GM23248 (cell line): ENCODE results near the gene EFHC1. TPM values are rescaled to one million over a fixed set of nuclear protein-coding genes. Genes with fewer than 3 reads are reported as not detected.

Experiments used
- DNase-seq: peaks from one replicate; pipeline ENCODE4 v3.0.0-alpha.2; 2015
- H2AFZ ChIP-seq: fragments of 200-600 bp; sonication (generic); 2 replicates; pipeline ENCODE4 v1.6.1; 2016; ENCODE audit warnings: antibody characterized with exemption
- H3F3A ChIP-seq: fragments of 200-600 bp; sonication (generic); 2 replicates; pipeline ENCODE4 v1.6.1; 2016; ENCODE audit warnings: mild to moderate bottlenecking, antibody characterized with exemption, mixed run types; ENCODE audit not compliant: insufficient read depth
- H3K27ac ChIP-seq: fragments of 200-600 bp; sonication (generic); 2 replicates; pipeline ENCODE4 v1.5.1; 2016; ENCODE audit warnings: mild to moderate bottlenecking
- H3K27me3 ChIP-seq: fragments of 200-600 bp; sonication (generic); replicated peaks from 2 replicates; pipeline ENCODE4 v1.6.1; 2016; ENCODE audit warnings: mild to moderate bottlenecking; ENCODE audit not compliant: insufficient read depth
- H3K36me3 ChIP-seq: fragments of 200-600 bp; sonication (generic); 2 replicates; pipeline ENCODE4 v1.6.1; 2016; ENCODE audit warnings: low read depth, mild to moderate bottlenecking
- H3K4me1 ChIP-seq: fragments of 200-600 bp; sonication (generic); 2 replicates; pipeline ENCODE4 v1.6.1; 2016; ENCODE audit warnings: mild to moderate bottlenecking; ENCODE audit not compliant: insufficient read depth
- H3K4me2 ChIP-seq: fragments of 200-600 bp; sonication (generic); one replicate; pipeline ENCODE4 v1.6.1; 2016; ENCODE audit warnings: mild to moderate bottlenecking; ENCODE audit not compliant: unreplicated experiment
- H3K4me3 ChIP-seq: fragments of 200-600 bp; sonication (generic); 2 replicates; pipeline ENCODE4 v1.5.1; 2016; ENCODE audit warnings: mild to moderate bottlenecking
- H3K79me2 ChIP-seq: fragments of 200-600 bp; sonication (generic); 2 replicates; pipeline ENCODE4 v1.6.1; 2016; ENCODE audit warnings: mild to moderate bottlenecking; ENCODE audit not compliant: insufficient read depth
- H3K9ac ChIP-seq: fragments of 200-600 bp; sonication (generic); 2 replicates; pipeline ENCODE4 v1.6.1; 2016; ENCODE audit warnings: mild to moderate bottlenecking
- H3K9me2 ChIP-seq: fragments of 200-600 bp; sonication (generic); 2 replicates; pipeline ENCODE4 v1.6.1; 2016; ENCODE audit warnings: mixed run types, mild to moderate bottlenecking, moderate library complexity; ENCODE audit not compliant: insufficient read depth
- H3K9me3 ChIP-seq: fragments of 200-600 bp; sonication (generic); one replicate; pipeline ENCODE4 v1.6.1; 2017; ENCODE audit warnings: low read depth
- H4K20me1 ChIP-seq: fragments of 200-600 bp; sonication (generic); 2 replicates; pipeline ENCODE4 v1.6.0; 2016; ENCODE audit not compliant: insufficient read depth
- EZH2 ChIP-seq: fragments of 200-600 bp; sonication (generic); IDR thresholded peaks from 2 replicates; pipeline ENCODE4 v1.6.1; 2018; ENCODE audit warnings: antibody characterized with exemption, mild to moderate bottlenecking; ENCODE audit not compliant: insufficient read depth, poor library complexity, severe bottlenecking
- EZH2phosphoT487 ChIP-seq: fragments of 200-600 bp; sonication (generic); IDR thresholded peaks from 2 replicates; pipeline ENCODE4 v1.6.1; 2018; ENCODE audit warnings: antibody characterized with exemption, moderate library complexity, mild to moderate bottlenecking, low read depth; ENCODE audit not compliant: insufficient read depth
- WGBS, 2 experiments: methylation state at CpG; one replicate each; pipeline ENCODE4 v1.1.6; 2015 to 2017; ENCODE audit warnings: low lambda C conversion rate in 2 of 2, low coverage in 1 of 2; ENCODE audit errors: missing lambda C conversion rate in 2 of 2; 5-methylcytosine and 5-hydroxymethylcytosine counted together
- in situ Hi-C: fragments of 300-500 bp; cut with MboI; formaldehyde crosslinking; loops from 2 replicates; pipeline ENCODE4 v1.15.0; 2020
- polyA plus RNA-seq: library from polyadenylated mRNA; unstranded; fragments of >200 nt; fragmentation: Nextera tagmentation; extraction: Ambion mirVana; gene quantifications from 2 replicates; pipeline ENCODE4 v1.2.1, GENCODE V29; 2016
- total RNA-seq: library from RNA; depleted of rRNA; stranded (reverse); fragments of >200 nt; shearing (Covaris generic); gene quantifications from 2 replicates; pipeline ENCODE4 v1.2.3, GENCODE V29; 2014

The EFHC1 gene
- total and polyA plus RNA-seq, 2 experiments from 2014 or later = 29.7 to 36.1 TPM

DNA sequence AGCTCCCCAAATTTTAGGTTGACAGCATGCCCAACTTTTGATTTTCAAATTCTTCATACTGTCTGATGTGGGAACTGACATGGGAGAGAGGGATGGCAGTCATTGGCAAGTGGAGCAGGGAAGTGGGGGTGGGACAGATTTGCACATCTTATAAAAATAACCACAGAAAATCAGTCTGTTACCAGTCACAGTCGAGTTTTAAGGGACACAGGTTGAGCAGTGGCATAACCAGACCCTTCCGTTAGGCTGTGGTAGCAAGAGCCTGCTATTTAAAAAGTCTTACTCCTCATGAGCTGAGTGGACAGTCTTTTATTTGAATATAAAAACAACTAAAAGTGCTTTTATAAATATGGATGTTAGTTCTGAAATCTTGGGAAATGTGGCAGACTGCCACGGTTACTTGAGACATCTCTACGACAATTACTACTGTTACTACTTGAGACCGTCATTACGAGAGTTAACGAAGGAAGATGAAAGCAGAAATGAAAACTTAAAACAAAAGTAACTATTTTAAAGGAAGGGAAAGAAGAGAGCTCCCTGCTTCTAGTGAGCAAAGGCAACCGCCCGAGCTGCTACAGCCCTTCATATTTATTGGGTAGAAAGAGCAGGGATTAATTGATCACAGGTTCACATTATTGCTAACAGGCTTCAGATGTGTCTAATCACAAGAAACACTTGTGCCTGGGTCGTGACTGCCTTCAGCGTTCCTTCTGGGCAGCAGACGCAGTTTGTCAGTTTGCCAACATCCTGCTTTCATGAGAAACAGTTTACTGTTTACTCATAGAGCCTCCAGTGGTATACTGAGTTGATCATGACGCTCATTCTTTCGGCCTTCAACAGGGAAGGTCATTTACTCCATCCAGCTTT is 71.3 kb downstream of the EFHC1 start:
- in situ Hi-C loops = no loop called here
- Histone ChIP-seq H3K79me2 (no peaks in the 10 kb centered on the region), H3K9me2 (no peaks in the 10 kb centered on the region), H3K36me3 (peaks cover 12% of the 10 kb centered on the region; the same call in 1 of the 2 replicates), H3F3A (peaks cover 70% of the 10 kb centered on the region), H3K9ac (peak overlapping the region; percentile 41), H3K9me3 (no peaks in the 10 kb centered on the region), H3K4me2 (peak overlapping the region; percentile 41), H3K27me3 (no peaks in the 10 kb centered on the region), H3K4me3 (0 out of 2 replicates have a peak overlapping the region, but pooled peaks have one; percentile 6), H4K20me1 (no peaks in the 10 kb centered on the region), H3K4me1 (peaks cover 34% of the 10 kb centered on the region), H3K27ac (peak overlapping the region; percentile 68), H2AFZ (peak overlapping the region; percentile 29; the same call in 1 of the 2 replicates)
- DNase-seq = peak; percentile 82
- 14 to 20% methylated on average over 14 of the region's 14 CpGs for WGBS, 2 experiments
- TF ChIP-seq EZH2phosphoT487 (no peak), EZH2 (no peak)

DNA sequence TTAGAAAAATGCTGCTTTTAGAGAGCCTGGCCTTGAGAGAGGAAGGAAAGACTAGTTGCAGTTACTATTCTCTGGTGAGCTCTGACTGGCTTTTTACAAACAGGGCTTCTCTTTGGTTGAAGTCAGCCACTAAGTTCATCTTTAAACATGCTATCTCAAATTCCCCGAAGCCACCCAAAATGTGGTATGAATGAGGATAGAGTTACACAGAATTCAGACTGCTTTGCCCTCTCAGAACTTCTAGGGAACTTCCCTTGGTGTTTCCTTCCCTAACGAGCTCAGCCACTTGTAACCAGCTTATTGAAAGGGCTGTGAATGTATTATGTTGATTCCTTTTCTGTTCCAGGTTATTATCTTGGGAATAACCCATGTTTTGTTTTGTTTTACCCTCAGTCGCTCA is 73.5 kb downstream of the EFHC1 start:
- TF ChIP-seq EZH2 = no peak
- TF ChIP-seq EZH2phosphoT487 = no peak
- H3F3A ChIP-seq = peaks cover 92% of the 10 kb centered on the region
- 52 to 66% methylated on average over 3 of the region's 3 CpGs for WGBS, 2 experiments
- no peaks in the 10 kb centered on the region for H4K20me1 ChIP-seq
- in situ Hi-C loops = no loop called here
- no peak overlapping the region for H3K4me3 ChIP-seq
- no peak for DNase-seq
- H3K9me3 ChIP-seq = no peaks in the 10 kb centered on the region
- peaks cover 26% of the 10 kb centered on the region for H3K36me3 ChIP-seq
- no peaks in the 10 kb centered on the region for H3K9me2 ChIP-seq
- H2AFZ ChIP-seq = no peak overlapping the region
- peaks cover 16% of the 10 kb centered on the region; the same call in 1 of the 2 replicates for H3K79me2 ChIP-seq
- H3K4me2 ChIP-seq = no peak overlapping the region
- no peak overlapping the region for H3K9ac ChIP-seq
- no peaks in the 10 kb centered on the region for H3K27me3 ChIP-seq
- H3K27ac ChIP-seq = peak overlapping the region; percentile 20; the same call in 1 of the 2 replicates
- H3K4me1 ChIP-seq = peaks cover 39% of the 10 kb centered on the region

DNA sequence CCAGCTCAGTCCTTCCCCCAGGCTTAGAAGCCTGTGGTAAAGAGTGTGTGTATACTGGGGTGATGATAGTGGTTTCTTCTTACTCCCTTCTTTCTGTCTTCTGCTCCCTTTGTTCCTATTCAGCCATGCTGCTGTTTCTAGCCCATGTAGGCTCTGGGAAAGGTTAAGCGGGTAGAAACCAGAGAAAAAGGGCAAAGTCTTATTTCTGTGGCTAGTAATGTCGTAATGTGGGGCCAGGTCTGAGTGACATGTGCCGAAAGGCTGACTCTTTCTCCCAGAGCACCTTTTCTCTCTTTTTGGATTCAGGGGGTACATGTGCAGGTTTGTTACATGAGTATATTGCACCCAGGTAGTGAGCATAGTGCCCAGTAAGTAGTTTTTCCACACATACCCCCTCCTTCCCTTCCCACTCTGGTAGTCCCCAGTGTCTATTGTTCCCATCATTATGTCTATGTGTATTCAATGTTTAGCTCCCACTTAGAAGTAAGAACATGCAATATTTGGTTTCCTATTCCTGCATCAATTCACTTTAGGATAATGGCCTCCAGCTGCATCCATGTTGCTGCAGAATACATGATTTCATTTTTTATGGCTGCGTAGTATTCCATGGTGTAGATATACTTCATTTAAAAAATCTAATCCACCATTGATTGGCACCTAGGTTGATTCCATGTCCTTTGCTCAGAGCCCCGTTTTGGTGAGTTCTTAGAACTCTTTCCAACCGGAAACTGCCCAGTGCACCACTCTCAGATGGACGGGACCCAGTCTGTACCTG is 74.3 kb downstream of the EFHC1 start:
- no peaks in the 10 kb centered on the region for H3K27me3 ChIP-seq
- in situ Hi-C loops = no loop called here
- no peak overlapping the region for H3K4me2 ChIP-seq
- H3K27ac ChIP-seq = 0 out of 2 replicates have a peak overlapping the region, but pooled peaks have one; percentile 20
- H3K9me2 ChIP-seq = no peaks in the 10 kb centered on the region
- peaks cover 94% of the 10 kb centered on the region for H3F3A ChIP-seq
- TF ChIP-seq EZH2 (no peak), EZH2phosphoT487 (no peak)
- WGBS, 2 experiments = 96 to 97% methylated on average over 7 of the region's 7 CpGs
- H3K9ac ChIP-seq = no peak overlapping the region
- no peak overlapping the region for H2AFZ ChIP-seq
- H3K36me3 ChIP-seq = peaks cover 26% of the 10 kb centered on the region
- no peak overlapping the region for H3K4me3 ChIP-seq
- H3K4me1 ChIP-seq = peaks cover 47% of the 10 kb centered on the region
- peaks cover 21% of the 10 kb centered on the region; the same call in 1 of the 2 replicates for H3K79me2 ChIP-seq
- no peaks in the 10 kb centered on the region for H3K9me3 ChIP-seq
- no peaks in the 10 kb centered on the region for H4K20me1 ChIP-seq
- no peak for DNase-seq

DNA sequence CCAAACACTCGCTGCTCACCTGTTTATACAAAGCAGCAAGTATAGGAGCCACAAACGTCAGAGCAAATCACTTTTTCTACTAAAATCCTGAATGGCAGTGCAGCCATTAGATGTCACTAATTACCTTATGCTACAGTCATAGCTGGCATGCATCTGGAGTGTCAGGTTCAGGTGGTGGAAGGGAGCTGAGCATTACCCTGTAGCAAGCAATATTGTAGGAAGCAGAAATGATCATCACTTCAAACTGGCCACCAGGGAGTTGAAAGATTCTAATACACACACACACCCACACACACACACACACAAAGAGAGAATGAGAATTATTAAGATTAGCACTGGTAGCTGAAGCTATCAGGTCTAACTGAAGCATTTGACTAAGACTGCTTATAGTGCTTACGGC is 75.8 kb downstream of the EFHC1 start:
- Histone ChIP-seq H3K27me3 (no peaks in the 10 kb centered on the region), H3K79me2 (peaks cover 35% of the 10 kb centered on the region; the same call in 1 of the 2 replicates), H3K4me1 (peaks cover 39% of the 10 kb centered on the region), H4K20me1 (no peaks in the 10 kb centered on the region), H3F3A (peaks cover 94% of the 10 kb centered on the region), H3K9ac (no peak overlapping the region), H3K4me2 (no peak overlapping the region), H3K9me2 (no peaks in the 10 kb centered on the region), H3K27ac (peak overlapping the region; percentile 7; the same call in 1 of the 2 replicates), H2AFZ (no peak overlapping the region), H3K9me3 (no peaks in the 10 kb centered on the region), H3K36me3 (peaks cover 36% of the 10 kb centered on the region), H3K4me3 (no peak overlapping the region)
- WGBS, 2 experiments = 70 to 78% methylated on average over 3 of the region's 3 CpGs
- in situ Hi-C loops = no loop called here
- no peak for TF ChIP-seq EZH2
- TF ChIP-seq EZH2phosphoT487 = no peak
- DNase-seq = no peak
